Measurements from ENCODE around the gene SIRT5.

SIRT5 gene

GRCh38 chr6:13550656-13551055, 23.7 kb upstream of the SIRT5 start:
- H3K27ac ChIP-seq: no peak overlapping the region
- DNase-seq (ENCODE audit: low read depth, low spot score): no peak

- H3K27ac ChIP-seq: no peak overlapping the region
- no peak for DNase-seq (ENCODE audit: low read depth, low spot score)
Measured at GRCh38 chr6:13553646-13554045, 20.8 kb upstream of the SIRT5 start.

GRCh38 chr6:13554929-13555333, 19.5 kb upstream of the SIRT5 start:
- DNase-seq (ENCODE audit: low read depth, low spot score): no peak
- no peak overlapping the region for H3K27ac ChIP-seq

DNA sequence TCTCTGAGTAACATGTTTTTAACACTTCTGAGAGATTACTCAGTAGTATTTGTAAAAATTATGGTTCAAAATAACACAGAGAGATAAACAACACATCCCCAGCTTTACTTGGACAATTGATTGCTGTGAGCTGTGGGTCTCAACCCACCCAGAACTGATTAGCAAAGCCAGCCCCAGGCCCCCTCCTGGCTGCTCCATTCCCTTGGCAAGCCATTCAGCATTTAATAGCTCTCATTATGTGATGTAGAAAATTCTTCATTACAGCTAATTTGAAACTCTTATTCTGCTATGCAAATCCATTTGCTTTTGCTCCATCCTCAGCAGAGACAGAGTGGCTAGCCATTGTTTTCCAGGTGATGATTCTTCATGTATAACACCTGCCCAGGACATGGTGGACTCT, 16.6 kb upstream of the SIRT5 start:
- DNase-seq (ENCODE audit: low read depth, low spot score): no peak
- no peak overlapping the region for H3K27ac ChIP-seq

- no peak for DNase-seq (ENCODE audit: low read depth, low spot score)
- H3K27ac ChIP-seq: no peak overlapping the region
Measured at GRCh38 chr6:13558718-13559117, 15.7 kb upstream of the SIRT5 start.

DNA sequence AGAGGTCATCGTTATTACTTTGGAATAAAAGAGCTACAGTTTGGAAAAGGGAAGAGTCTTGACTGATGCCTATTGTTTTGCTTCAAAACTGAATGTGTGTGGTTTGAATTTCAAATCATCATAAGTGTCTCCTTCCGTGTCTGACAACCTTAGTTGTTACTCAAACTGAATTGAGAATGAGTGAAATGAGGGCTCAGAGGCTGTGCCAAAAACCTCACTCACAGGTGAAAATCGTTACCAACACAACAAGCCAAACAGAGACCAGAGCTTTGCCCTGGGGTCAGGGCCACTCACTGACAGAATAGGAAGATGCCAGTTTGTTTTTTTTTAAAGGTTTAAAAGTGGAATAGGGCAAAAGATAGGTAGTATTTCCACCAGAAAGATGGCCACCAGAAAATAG, 15.2 kb upstream of the SIRT5 start:
- no peak overlapping the region for H3K27ac ChIP-seq

GRCh38 chr6:13559968-13560650, 14.3 kb upstream of the SIRT5 start:
- DNase-seq (ENCODE audit: low read depth, low spot score): no peak
- no peak overlapping the region for H3K27ac ChIP-seq

More for the DNA sequence above, 15.2 kb upstream of the SIRT5 start:
- DNase-seq (ENCODE audit: low read depth, low spot score): no peak

GRCh38 chr6:13560651-13561044, 13.8 kb upstream of the SIRT5 start:
- no peak for DNase-seq (ENCODE audit: low read depth, low spot score)
- H3K27ac ChIP-seq: no peak overlapping the region

- DNase-seq (ENCODE audit: low read depth, low spot score): no peak
- no peak overlapping the region for H3K27ac ChIP-seq
Measured at GRCh38 chr6:13561624-13562267, 12.7 kb upstream of the SIRT5 start.

DNA sequence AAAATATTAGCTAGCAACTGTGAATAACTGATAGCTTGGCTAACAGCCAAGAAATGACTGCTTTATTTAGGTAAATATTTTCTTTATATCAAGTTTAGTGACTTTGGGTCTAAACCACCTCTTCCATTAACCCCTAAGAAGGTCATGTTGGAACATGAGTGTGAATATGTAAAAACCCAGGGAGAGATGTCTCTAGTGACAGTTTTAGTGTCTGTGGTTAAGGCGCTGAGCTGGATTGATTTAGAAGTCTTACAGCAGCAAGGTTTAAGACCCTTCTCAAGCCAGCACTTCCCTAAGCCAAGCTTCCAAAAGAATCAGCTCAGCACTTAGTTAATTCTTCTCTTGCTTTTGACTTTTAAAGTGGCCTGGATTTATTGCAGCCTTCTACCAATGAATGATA, 11.4 kb upstream of the SIRT5 start:
- H3K27ac ChIP-seq: no peak overlapping the region
- DNase-seq (ENCODE audit: low read depth, low spot score): no peak

- no peak overlapping the region for H3K27ac ChIP-seq
- no peak for DNase-seq (ENCODE audit: low read depth, low spot score)
Measured at GRCh38 chr6:13565921-13566320, 8.5 kb upstream of the SIRT5 start.

GRCh38 chr6:13566500-13566899, 7.9 kb upstream of the SIRT5 start:
- no peak overlapping the region for H3K27ac ChIP-seq
- DNase-seq (ENCODE audit: low read depth, low spot score): no peak

GRCh38 chr6:13568970-13569369, 5.4 kb upstream of the SIRT5 start:
- H3K27ac ChIP-seq: no peak overlapping the region
- DNase-seq (ENCODE audit: low read depth, low spot score): no peak

DNA sequence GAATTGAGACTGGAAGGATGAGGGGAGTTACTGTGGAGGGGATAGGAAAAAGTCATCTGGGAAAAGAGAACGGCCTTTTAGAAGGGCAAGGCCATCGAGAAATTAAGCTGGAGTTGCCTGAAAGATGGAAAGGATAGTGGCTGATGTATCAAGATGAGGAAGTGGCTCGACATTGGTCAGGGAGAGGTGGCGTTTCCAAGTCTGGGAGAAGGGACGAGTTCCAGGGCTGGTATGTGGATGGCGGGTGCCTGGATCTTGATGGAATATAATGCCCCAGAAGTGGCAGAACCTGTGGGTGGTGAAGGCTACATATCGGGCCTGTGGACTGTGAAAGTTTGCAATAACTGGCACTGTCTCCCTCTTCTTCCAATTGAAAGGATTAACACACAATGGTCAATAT, 2.2 kb upstream of the SIRT5 start:
- H3K27ac ChIP-seq: no peak overlapping the region
- DNase-seq (ENCODE audit: low read depth, low spot score): no peak

- DNase-seq (ENCODE audit: low read depth, low spot score): no peak
- H3K27ac ChIP-seq: no peak overlapping the region
Measured at GRCh38 chr6:13572951-13573654, 1.3 kb upstream of the SIRT5 start.

- DNase-seq (ENCODE audit: low read depth, low spot score): no peak
- H3K27ac ChIP-seq: peak overlapping the region; percentile 92
Measured at GRCh38 chr6:13573669-13574110, 711 bp upstream of the SIRT5 start.

DNA sequence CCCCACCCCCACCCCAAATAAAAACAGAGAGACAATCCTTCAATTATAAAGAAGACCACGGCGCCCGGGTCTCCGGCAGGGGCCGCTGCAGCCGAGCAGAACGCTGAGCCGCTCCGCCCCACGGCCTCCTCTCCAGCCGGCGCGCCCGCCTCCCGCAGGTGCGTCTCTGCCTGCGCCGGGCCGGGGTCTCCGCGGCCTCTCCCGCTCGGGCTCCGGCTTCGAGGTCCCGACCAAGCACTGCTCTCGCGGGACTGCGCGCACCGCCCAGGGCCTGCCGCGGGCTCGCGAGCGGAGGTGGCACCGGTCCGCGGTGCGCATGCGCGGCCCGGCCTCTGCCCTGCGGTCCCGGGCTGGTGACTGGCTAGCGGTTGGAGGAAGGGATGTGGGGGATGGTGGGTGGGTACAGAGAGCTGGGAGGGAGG, 241 bp upstream of the SIRT5 start:
- H3K27ac ChIP-seq: peak overlapping the region; percentile 92
- peak; percentile 60 for DNase-seq (ENCODE audit: low read depth, low spot score)

- H3K27ac ChIP-seq: peak overlapping the region; percentile 92
- DNase-seq (ENCODE audit: low read depth, low spot score): no peak
Measured at GRCh38 chr6:13575377-13575775, 975 bp downstream of the SIRT5 start.

DNA sequence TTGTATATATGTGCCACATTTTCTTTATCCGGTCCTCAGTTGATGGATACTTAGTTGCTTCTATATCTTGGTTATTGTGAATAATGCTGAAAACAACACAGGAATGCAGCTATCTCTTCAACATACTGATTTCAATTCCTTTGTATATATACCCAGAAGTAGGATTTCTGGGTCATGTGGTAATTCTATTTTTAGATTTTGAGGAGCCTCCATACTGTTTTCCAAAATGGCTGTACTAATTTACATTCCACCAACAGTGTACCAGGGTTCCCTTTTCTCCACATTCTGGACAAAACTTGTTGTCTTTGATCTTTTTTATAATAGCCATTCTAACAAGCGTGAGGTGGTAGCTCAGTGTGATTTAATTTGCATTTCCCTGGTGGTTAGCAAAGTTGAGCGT, 1.6 kb downstream of the SIRT5 start:
- no peak overlapping the region for H3K27ac ChIP-seq
- no peak for DNase-seq (ENCODE audit: low read depth, low spot score)

DNA sequence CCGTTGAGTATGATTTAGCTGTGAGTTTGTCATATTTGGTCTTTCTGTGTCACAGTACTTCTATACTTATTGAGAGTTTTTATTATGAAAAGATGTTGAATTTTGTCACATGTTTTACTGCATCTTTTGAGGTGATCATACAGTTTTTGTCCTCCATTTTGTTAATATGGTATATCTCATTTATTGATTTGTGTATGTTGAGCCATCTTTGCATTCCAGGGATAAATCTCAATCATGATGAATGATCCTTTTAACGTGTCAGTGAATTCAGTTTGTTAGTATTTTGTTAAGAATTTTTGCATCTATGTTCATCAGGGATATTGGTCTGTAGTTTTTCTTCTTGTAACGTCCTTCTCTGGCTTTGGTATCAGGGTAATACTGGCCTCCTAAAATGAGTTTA, 3.5 kb downstream of the SIRT5 start:
- no peak for DNase-seq (ENCODE audit: low read depth, low spot score)
- H3K27ac ChIP-seq: no peak overlapping the region

- H3K27ac ChIP-seq: no peak overlapping the region
- no peak for DNase-seq (ENCODE audit: low read depth, low spot score)
Measured at GRCh38 chr6:13579911-13580310, 5.5 kb downstream of the SIRT5 start.
